Heart right ventricle (tissue), 16 donors: ENCODE measurements around the gene ANKRD42. TPM values are rescaled to one million over a fixed set of nuclear protein-coding genes. Genes with fewer than 3 reads are reported as not detected.

Source experiments
- ATAC-seq, 8 donors: fragments of 200-7000 bp; cut with Tn5 transposase; one replicate each; pipeline ENCODE4 v1.9.1; 2020; ENCODE audit warnings: mild to moderate bottlenecking in 8 of 8, moderate library complexity in 8 of 8, moderate number of reproducible peaks in 1 of 8
- DNase-seq, 2 donors: peaks; one replicate each; pipeline ENCODE4 v3.0.0-alpha.2; 2020
- H3K27ac ChIP-seq, 10 donors: fragments of 200-600 bp; sonication (generic) in 2 of 10; one replicate each; pipeline versions ENCODE4 v1.5.0 to v1.8.0; 2020 to 2022; ENCODE audit warnings: mild to moderate bottlenecking in 3 of 10
- H3K27me3 ChIP-seq, 7 donors: fragments of 200-600 bp; one replicate each; pipeline ENCODE4 v1.8.0; 2021 to 2022; ENCODE audit warnings: mild to moderate bottlenecking in 2 of 7
- H3K36me3 ChIP-seq, 9 donors: fragments of 200-600 bp; sonication (generic) in 1 of 9; one replicate each; pipeline versions ENCODE4 v1.5.0 to v1.8.0; 2020 to 2022; ENCODE audit warnings: mild to moderate bottlenecking in 2 of 9
- H3K4me1 ChIP-seq, 9 donors: fragments of 200-600 bp; sonication (generic) in 1 of 9; one replicate each; pipeline versions ENCODE4 v1.5.0 to v1.8.0; 2020 to 2022; ENCODE audit warnings: mild to moderate bottlenecking in 4 of 9
- H3K4me3 ChIP-seq, 10 donors: fragments of 200-600 bp; sonication (generic) in 2 of 10; one replicate each; pipeline versions ENCODE4 v1.5.0 to v1.8.0; 2020 to 2022; ENCODE audit warnings: mild to moderate bottlenecking in 7 of 10, moderate library complexity in 2 of 10
- H3K9me3 ChIP-seq, 11 donors: fragments of 200-600 bp in 10 of 11; sonication (generic) in 2 of 11; one replicate each; pipeline versions ENCODE4 v1.5.0 to v1.8.0; 2013 to 2022; ENCODE audit warnings: mild to moderate bottlenecking in 2 of 11, control low read depth in 1 of 11, moderate library complexity in 1 of 11
- CTCF ChIP-seq, 9 donors: fragments of 200-600 bp; sonication (generic) in 2 of 9; IDR thresholded peaks; one replicate each; pipeline versions ENCODE4 v1.5.0 to v1.8.0; 2021 to 2022; ENCODE audit warnings: antibody characterized with exemption in 9 of 9, mild to moderate bottlenecking in 5 of 9, moderate library complexity in 1 of 9
- WGBS, 2 donors: extraction: QIAGEN DNeasy Blood & Tissue Kit; methylation state at CpG; one replicate each; pipeline ENCODE4 v1.1.7; 2013; ENCODE audit warnings: inconsistent platforms in 1 of 2; 5-methylcytosine and 5-hydroxymethylcytosine counted together
- intact Hi-C, 10 donors: fragments of 100-400 bp; cut with DNase I; formaldehyde crosslinking; loops; one replicate each; pipeline versions ENCODE4 v1.11.1 to v1.14.2; 2022
- polyA plus RNA-seq, 2 donors: library from polyadenylated mRNA; stranded (reverse); fragments of 200-250 nt; gene quantifications; one replicate each; pipeline ENCODE4 v1.2.3, GENCODE V29; 2013
- total RNA-seq, 10 donors: library from RNA; stranded (reverse); fragmentation: NEBNext Ultra II Directional in 3 of 10; extraction: Animal tissue kit (Norgen Biotek cat#: 25700) in 3 of 10; gene quantifications; one replicate each; pipeline versions ENCODE4 v1.2.1 to v1.2.4, GENCODE V29; 2021 to 2023
- donor health status: Arrhythmogenic right ventricular cardiomyopathy.
- donor health status: ischemic (EF 13 %, LVEDD 7.1; RV severe dilation, severe dysfunction).
- donor health status: healthy with polysubstance abuse.
- donor health status: DM: no; HTN: yes; CAD: no.
- donor health status: DM: no; HTN: no; CAD: no.
- donor health status: ischemic (EF 25% LVEDD 6.9; RV normal size, moderate dysfunction).
- donor health status: ischemic (EF 25% LVEDD 5.7; RV mildly dilated, moderate dysfunction).
- donor health status: healthy.
- donor health status: DM: yes; HTN: yes; CAD: no.
- donor health status: Ischemic cardiomyopathy.
- donor health status: ischemic (EF 35%, LVEDD 5.7; RV mildly dilated, moderate dysfunction).
- donor health status: nonischemic (EF 11% LVEDD 7.7; RV severe dilation, severe dysfunction).
- donor health status: DM: yes; HTN: yes; CAD: no.
- donor health status: PGD.
- donor health status: ischemic (EF 29% LVEDD 5.4; RV normal size, mild dysfunction).
- donor health status: nonischemic (EF 23%, LVEDD 6.1; RV moderate dilation, normal function).

The ANKRD42 gene
- total and polyA plus RNA-seq, 12 donors: 2.0 to 10.7 (median 5.7) TPM

DNA sequence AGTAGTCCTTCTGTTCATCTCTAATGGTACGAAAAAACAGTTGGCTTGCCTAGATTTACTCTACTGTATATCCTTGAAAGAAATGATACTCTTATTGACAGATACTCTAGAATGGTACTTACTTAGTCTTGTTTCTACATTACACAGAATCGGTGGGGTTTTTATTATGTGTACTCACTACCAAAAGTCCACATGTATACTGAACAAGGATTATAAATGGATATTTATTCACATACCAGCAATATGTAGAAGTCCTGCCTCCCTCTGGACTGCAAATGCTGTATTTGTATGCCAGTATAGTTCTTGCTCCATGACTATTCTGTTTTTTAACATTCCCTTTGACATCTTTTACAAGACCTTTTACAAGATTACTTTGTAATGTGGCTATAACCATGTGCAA is 22.6 kb upstream of the ANKRD42 start:
- no peak for TF ChIP-seq CTCF (IDR thresholded peaks at IDR 0.05)
- Histone ChIP-seq H3K4me3 (peak overlapping the region in 6 of 10 donors; percentile 11 to 29 (median 20)), H3K27ac (no peak overlapping the region), H3K9me3 (no peaks in the 10 kb centered on the region), H3K27me3 (no peaks in the 10 kb centered on the region), H3K4me1 (peaks cover 0 to 72% (median 55%) of the 10 kb centered on the region in 9 donors), H3K36me3 (peaks cover 0 to 100% (median 63%) of the 10 kb centered on the region in 9 donors)
- intact Hi-C loops: no loop called here
- DNase-seq (no peak), ATAC-seq (peak in 1 of 8 donors; percentile 20)
- WGBS, 2 donors: 62 to 67% methylated on average over 2 of the region's 2 CpGs

DNA sequence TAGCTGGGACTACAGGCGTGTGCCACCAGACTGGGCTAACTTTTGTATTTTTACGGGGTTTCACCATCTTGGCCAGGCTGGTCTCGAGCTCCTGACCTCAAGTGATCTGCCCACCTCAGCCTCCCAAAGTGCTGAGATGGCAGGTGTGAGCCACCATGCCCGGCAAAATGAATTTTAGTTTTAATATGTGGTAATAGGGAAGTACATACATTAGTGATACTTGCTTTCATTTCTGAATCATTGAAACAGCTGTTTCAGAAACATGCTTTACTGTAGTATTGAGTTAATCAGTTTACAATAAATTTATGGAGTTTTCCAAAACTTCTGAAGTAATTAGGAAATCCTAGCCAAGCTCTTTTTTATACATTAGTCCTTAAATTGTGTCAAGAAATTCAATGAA is 21.0 kb upstream of the ANKRD42 start:
- intact Hi-C loops: no loop called here
- no peak for TF ChIP-seq CTCF (IDR thresholded peaks at IDR 0.05)
- Histone ChIP-seq H3K4me3 (peak overlapping the region in 1 of 10 donors; percentile 3), H3K9me3 (no peaks in the 10 kb centered on the region), H3K36me3 (peaks cover 0 to 100% (median 56%) of the 10 kb centered on the region in 9 donors), H3K4me1 (peaks cover 0 to 74% (median 65%) of the 10 kb centered on the region in 9 donors), H3K27me3 (no peaks in the 10 kb centered on the region), H3K27ac (no peak overlapping the region)
- DNase-seq (no peak), ATAC-seq (no peak)
- 87 to 96% methylated on average over 4 of the region's 4 CpGs for WGBS, 2 donors

DNA sequence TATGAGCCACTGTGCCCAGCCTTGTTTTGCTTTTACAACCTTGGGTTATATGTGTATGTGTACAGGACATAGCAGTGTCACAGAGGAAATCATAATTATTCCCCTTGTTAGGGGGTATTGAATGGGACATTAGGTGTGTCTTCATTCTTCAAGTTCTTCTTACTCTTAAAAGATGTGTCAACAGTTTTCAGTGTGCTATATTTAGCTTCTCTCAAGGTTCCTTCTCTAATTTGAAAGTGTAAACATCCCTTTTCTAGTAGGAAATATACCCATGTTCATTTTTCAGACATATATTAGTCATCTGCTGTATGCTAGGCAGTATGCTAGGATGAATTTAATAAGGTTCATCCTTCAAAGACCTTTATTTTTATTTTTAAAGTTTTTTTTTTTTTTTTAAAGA is 19.5 kb upstream of the ANKRD42 start:
- intact Hi-C loops: loop anchor here in 1 of 10 donors (2.0 kb wide), 1 partner anchor 13 kb away; no protein-coding TSS in a partner anchor
- H3K9me3 ChIP-seq: no peaks in the 10 kb centered on the region
- H3K36me3 ChIP-seq: peaks cover 0 to 100% (median 56%) of the 10 kb centered on the region in 9 donors
- H3K4me3 ChIP-seq: no peak overlapping the region
- no peak for TF ChIP-seq CTCF (IDR thresholded peaks at IDR 0.05)
- peak in 1 of 8 donors; percentile 39 for ATAC-seq
- no peak for DNase-seq
- H3K27ac ChIP-seq: peak overlapping the region in 1 of 10 donors; percentile 12
- no peaks in the 10 kb centered on the region for H3K27me3 ChIP-seq
- peaks cover 0 to 74% (median 65%) of the 10 kb centered on the region in 9 donors for H3K4me1 ChIP-seq

GRCh38 chr11:83175815-83176214 is 17.7 kb upstream of the ANKRD42 start:
- no peaks in the 10 kb centered on the region for H3K9me3 ChIP-seq
- WGBS, 2 donors: 72 to 94% methylated on average over 1 of the region's 1 CpG
- H3K36me3 ChIP-seq: peaks cover 0 to 100% (median 60%) of the 10 kb centered on the region in 9 donors
- intact Hi-C loops: loop anchor here in 1 of 10 donors (2.0 kb wide), 1 partner anchor 15 kb away; no protein-coding TSS in a partner anchor
- no peak overlapping the region for H3K4me3 ChIP-seq
- H3K27ac ChIP-seq: no peak overlapping the region
- DNase-seq (no peak), ATAC-seq (peak in 1 of 8 donors; percentile 11)
- peaks cover 0 to 56% (median 51%) of the 10 kb centered on the region in 9 donors for H3K4me1 ChIP-seq
- TF ChIP-seq CTCF (IDR thresholded peaks at IDR 0.05): no peak
- no peaks in the 10 kb centered on the region for H3K27me3 ChIP-seq
